ENCODE data around the gene CCIN.
"Not testable (repeated sequence)": the region's sequence is repeated elsewhere in the genome, so short reads cannot be mapped to it uniquely, and the experiment has no call there.

The CCIN gene

GRCh38 chr9:36169708-36170107 is 520 bp downstream of the CCIN start:
- Histone ChIP-seq H3K36me3 (ENCODE audit: insufficient read depth, low read length) (no peaks in the 10 kb centered on the region), H3K27me3 (ENCODE audit: insufficient read depth, low read length) (peaks cover 6% of the 10 kb centered on the region), H3K9me3 (ENCODE audit: low read length) (peaks cover 2% of the 10 kb centered on the region), H3K4me1 (ENCODE audit: insufficient read depth, low read length) (no peaks in the 10 kb centered on the region), H3K4me3 (ENCODE audit: low read length) (no peak overlapping the region), H2AFZ (ENCODE audit: low read depth, low read length) (no peak overlapping the region)

- Histone ChIP-seq H3K36me3 (ENCODE audit: insufficient read depth, low read length) (no peaks in the 10 kb centered on the region), H3K4me1 (ENCODE audit: insufficient read depth, low read length) (no peaks in the 10 kb centered on the region), H3K4me3 (ENCODE audit: low read length) (no peak overlapping the region), H3K9me3 (ENCODE audit: low read length) (peaks cover 2% of the 10 kb centered on the region), H3K27me3 (ENCODE audit: insufficient read depth, low read length) (peaks cover 6% of the 10 kb centered on the region), H2AFZ (ENCODE audit: low read depth, low read length) (no peak overlapping the region)
These were observed 1.3 kb downstream of the CCIN start for GRCh38 chr9:36170531-36170930.

- Histone ChIP-seq H3K4me3 (ENCODE audit: low read length) (no peak overlapping the region), H3K4me1 (ENCODE audit: insufficient read depth, low read length) (no peaks in the 10 kb centered on the region), H2AFZ (ENCODE audit: low read depth, low read length) (no peak overlapping the region), H3K36me3 (ENCODE audit: insufficient read depth, low read length) (no peaks in the 10 kb centered on the region), H3K9me3 (ENCODE audit: low read length) (peaks cover 2% of the 10 kb centered on the region), H3K27me3 (ENCODE audit: insufficient read depth, low read length) (peaks cover 6% of the 10 kb centered on the region)
These were observed 4.7 kb downstream of the CCIN start for GRCh38 chr9:36173861-36174260.

- no peaks in the 10 kb centered on the region for H3K4me1 ChIP-seq (ENCODE audit: insufficient read depth, low read length)
- H3K9me3 ChIP-seq (ENCODE audit: low read length) = peaks cover 2% of the 10 kb centered on the region
- H3K36me3 ChIP-seq (ENCODE audit: insufficient read depth, low read length) = no peaks in the 10 kb centered on the region
- H3K27me3 ChIP-seq (ENCODE audit: insufficient read depth, low read length) = peaks cover 6% of the 10 kb centered on the region
- no peak overlapping the region for H2AFZ ChIP-seq (ENCODE audit: low read depth, low read length)
- H3K4me3 ChIP-seq (ENCODE audit: low read length) = no peak overlapping the region
These were observed 5.1 kb downstream of the CCIN start for GRCh38 chr9:36174271-36174670.

- Histone ChIP-seq H3K36me3 (ENCODE audit: insufficient read depth, low read length) (no peaks in the 10 kb centered on the region), H3K27me3 (ENCODE audit: insufficient read depth, low read length) (peaks cover 5% of the 10 kb centered on the region), H3K4me3 (ENCODE audit: low read length) (no peak overlapping the region), H3K9me3 (ENCODE audit: low read length) (peaks cover 1% of the 10 kb centered on the region), H3K4me1 (ENCODE audit: insufficient read depth, low read length) (no peaks in the 10 kb centered on the region), H2AFZ (ENCODE audit: low read depth, low read length) (no peak overlapping the region)
These were observed 5.5 kb downstream of the CCIN start for GRCh38 chr9:36174731-36175130.

- not testable (repeated sequence) for H3K4me3 ChIP-seq (ENCODE audit: low read length); H3K36me3 ChIP-seq (ENCODE audit: insufficient read depth, low read length); H3K4me1 ChIP-seq (ENCODE audit: insufficient read depth, low read length); H3K27me3 ChIP-seq (ENCODE audit: insufficient read depth, low read length); H2AFZ ChIP-seq (ENCODE audit: low read depth, low read length); H3K9me3 ChIP-seq (ENCODE audit: low read length)
These were observed 6.0 kb downstream of the CCIN start for GRCh38 chr9:36175209-36175608.

GRCh38 chr9:36176496-36176895 is 7.3 kb downstream of the CCIN start:
- H3K4me1 ChIP-seq (ENCODE audit: insufficient read depth, low read length); H3K4me3 ChIP-seq (ENCODE audit: low read length); H3K27me3 ChIP-seq (ENCODE audit: insufficient read depth, low read length); H3K36me3 ChIP-seq (ENCODE audit: insufficient read depth, low read length); H2AFZ ChIP-seq (ENCODE audit: low read depth, low read length); H3K9me3 ChIP-seq (ENCODE audit: low read length): not testable (repeated sequence)

- H3K27me3 ChIP-seq (ENCODE audit: insufficient read depth, low read length) = no peaks in the 10 kb centered on the region
- H3K4me3 ChIP-seq (ENCODE audit: low read length) = no peak overlapping the region
- no peaks in the 10 kb centered on the region for H3K9me3 ChIP-seq (ENCODE audit: low read length)
- H2AFZ ChIP-seq (ENCODE audit: low read depth, low read length) = no peak overlapping the region
- no peaks in the 10 kb centered on the region for H3K36me3 ChIP-seq (ENCODE audit: insufficient read depth, low read length)
- H3K4me1 ChIP-seq (ENCODE audit: insufficient read depth, low read length) = no peaks in the 10 kb centered on the region
These were observed 8.4 kb downstream of the CCIN start for GRCh38 chr9:36177571-36177970.

- not testable (repeated sequence) for H2AFZ ChIP-seq (ENCODE audit: low read depth, low read length)
These were observed 11.1 kb downstream of the CCIN start for GRCh38 chr9:36180243-36180642.

GRCh38 chr9:36187414-36187813 is 18.2 kb downstream of the CCIN start:
- H3K27me3 ChIP-seq (ENCODE audit: insufficient read depth, low read length) = no peaks in the 10 kb centered on the region
- H3K36me3 ChIP-seq (ENCODE audit: insufficient read depth, low read length) = no peaks in the 10 kb centered on the region
- no peaks in the 10 kb centered on the region for H3K9me3 ChIP-seq (ENCODE audit: low read length)
- H3K4me1 ChIP-seq (ENCODE audit: insufficient read depth, low read length) = peaks cover 15% of the 10 kb centered on the region
- H3K4me3 ChIP-seq (ENCODE audit: low read length) = no peak overlapping the region
- no peak overlapping the region for H2AFZ ChIP-seq (ENCODE audit: low read depth, low read length)

More at GRCh38 chr9:36180243-36180642, 11.1 kb downstream of the CCIN start:
- not testable (repeated sequence) for H3K36me3 ChIP-seq (ENCODE audit: insufficient read depth, low read length); H3K27me3 ChIP-seq (ENCODE audit: insufficient read depth, low read length); H3K4me3 ChIP-seq (ENCODE audit: low read length); H3K9me3 ChIP-seq (ENCODE audit: low read length); H3K4me1 ChIP-seq (ENCODE audit: insufficient read depth, low read length)

GRCh38 chr9:36188212-36188611 is 19.0 kb downstream of the CCIN start:
- Histone ChIP-seq H3K4me3 (ENCODE audit: low read length) (no peak overlapping the region), H3K4me1 (ENCODE audit: insufficient read depth, low read length) (peaks cover 23% of the 10 kb centered on the region), H2AFZ (ENCODE audit: low read depth, low read length) (no peak overlapping the region), H3K27me3 (ENCODE audit: insufficient read depth, low read length) (no peaks in the 10 kb centered on the region), H3K36me3 (ENCODE audit: insufficient read depth, low read length) (no peaks in the 10 kb centered on the region), H3K9me3 (ENCODE audit: low read length) (no peaks in the 10 kb centered on the region)

GRCh38 chr9:36189976-36190375 is 20.8 kb downstream of the CCIN start:
- Histone ChIP-seq H3K9me3 (ENCODE audit: low read length) (no peaks in the 10 kb centered on the region), H3K27me3 (ENCODE audit: insufficient read depth, low read length) (no peaks in the 10 kb centered on the region), H3K36me3 (ENCODE audit: insufficient read depth, low read length) (peaks cover 9% of the 10 kb centered on the region), H3K4me1 (ENCODE audit: insufficient read depth, low read length) (peaks cover 23% of the 10 kb centered on the region), H3K4me3 (ENCODE audit: low read length) (peak overlapping the region; percentile 63), H2AFZ (ENCODE audit: low read depth, low read length) (peak overlapping the region; percentile 86)

- Histone ChIP-seq H2AFZ (ENCODE audit: low read depth, low read length) (peak within 1 kb of the TSS; percentile 86), H3K4me3 (ENCODE audit: low read length) (peak within 1 kb of the TSS; percentile 63), H3K4me1 (ENCODE audit: insufficient read depth, low read length) (peaks cover 23% of the 10 kb centered on the region), H3K27me3 (ENCODE audit: insufficient read depth, low read length) (no peaks in the 10 kb centered on the region), H3K36me3 (ENCODE audit: insufficient read depth, low read length) (peaks cover 9% of the 10 kb centered on the region), H3K9me3 (ENCODE audit: low read length) (no peaks in the 10 kb centered on the region)
These were observed 21.5 kb downstream of the CCIN start, which contains the start of gene CLTA for GRCh38 chr9:36190388-36191289. Gene CLTA, plus strand, starts transcription at chr9:36190921. Its CDS starts 136 bp downstream, at chr9:36191057.

GRCh38 chr9:36191290-36191645 is 22.1 kb downstream of the CCIN start:
- Histone ChIP-seq H3K9me3 (ENCODE audit: low read length) (no peaks in the 10 kb centered on the region), H3K4me1 (ENCODE audit: insufficient read depth, low read length) (peaks cover 23% of the 10 kb centered on the region), H3K27me3 (ENCODE audit: insufficient read depth, low read length) (no peaks in the 10 kb centered on the region), H2AFZ (ENCODE audit: low read depth, low read length) (no peak overlapping the region), H3K4me3 (ENCODE audit: low read length) (peak overlapping the region; percentile 63), H3K36me3 (ENCODE audit: insufficient read depth, low read length) (peaks cover 9% of the 10 kb centered on the region)

Measured in neuron (in vitro differentiated cells).